ENCODE results near the gene SLC6A9.

The SLC6A9 gene

DNA sequence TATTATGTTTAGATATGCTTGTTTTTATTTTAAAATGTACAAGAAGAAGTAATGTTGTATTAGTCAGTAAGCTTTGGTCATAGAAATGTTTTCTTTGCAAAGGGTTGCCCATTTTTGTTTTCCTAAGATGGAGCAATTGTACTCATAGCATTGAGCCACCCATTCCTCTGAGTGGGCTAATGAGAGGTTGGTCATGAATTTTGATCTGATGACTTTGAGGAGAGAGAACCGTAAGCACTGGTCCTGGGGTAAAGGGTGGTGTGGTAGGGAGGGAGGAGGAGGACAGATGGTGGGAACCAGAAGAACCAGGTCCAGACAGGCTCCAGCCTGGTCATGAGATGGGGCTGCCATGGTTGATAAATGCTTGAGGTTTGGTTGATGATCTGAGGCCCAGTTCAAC is 15.9 kb upstream of the SLC6A9 start:
- no peak for DNase-seq

DNA sequence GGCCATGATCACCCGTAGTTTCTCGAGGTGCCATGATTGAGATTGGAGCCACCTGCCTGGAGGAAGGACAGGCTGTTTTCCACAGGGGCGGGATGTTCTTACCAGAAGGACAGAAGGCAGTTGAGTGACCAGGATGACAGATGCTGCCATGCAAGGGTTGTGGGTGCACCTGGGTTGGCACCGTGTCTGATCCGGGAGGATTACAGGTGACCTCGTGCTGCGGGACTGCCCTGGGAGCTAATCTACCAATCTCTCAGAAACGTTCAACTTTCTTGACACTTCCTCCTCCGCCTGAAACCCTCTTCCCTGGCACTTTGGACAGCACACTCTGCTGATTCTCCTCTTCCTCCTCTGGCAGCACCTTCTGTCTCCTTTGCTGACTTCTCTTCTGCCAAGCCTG is 13.8 kb upstream of the SLC6A9 start:
- no peak for DNase-seq

DNA sequence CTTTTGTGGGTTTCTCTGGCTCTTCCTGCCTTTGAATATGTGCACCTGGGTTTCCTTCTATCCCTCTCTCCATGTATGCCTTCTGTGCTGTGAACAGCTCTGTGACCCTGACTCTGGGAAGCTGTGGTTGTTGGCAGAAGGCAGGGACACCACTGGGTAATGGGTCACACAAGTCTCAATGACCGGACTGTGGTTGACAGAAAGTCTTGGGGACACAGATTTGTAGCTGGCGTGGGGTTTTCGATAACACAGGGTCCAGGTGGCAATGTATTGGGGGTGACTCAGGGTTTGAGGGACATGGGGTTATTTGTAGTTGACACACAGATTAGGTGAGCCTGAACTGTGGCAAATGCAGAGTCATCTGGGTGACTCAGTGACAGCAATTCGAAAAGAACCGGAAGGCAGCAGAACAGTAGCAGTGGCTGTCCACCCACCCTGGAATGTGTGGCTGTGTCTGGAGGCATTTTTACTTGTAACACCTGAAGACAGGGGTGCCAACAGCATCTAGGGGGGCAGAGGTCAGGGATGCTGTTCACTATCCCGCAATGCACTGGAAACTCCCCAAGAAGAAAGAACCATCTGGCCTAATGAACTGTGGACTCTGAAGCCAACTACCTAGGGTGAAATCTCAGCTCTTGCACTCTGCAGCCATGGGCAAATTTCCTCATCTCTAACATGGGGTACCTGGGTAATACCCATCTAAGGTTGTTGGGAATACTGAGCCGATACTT is 13.0 kb upstream of the SLC6A9 start:
- DNase-seq = no peak

DNA sequence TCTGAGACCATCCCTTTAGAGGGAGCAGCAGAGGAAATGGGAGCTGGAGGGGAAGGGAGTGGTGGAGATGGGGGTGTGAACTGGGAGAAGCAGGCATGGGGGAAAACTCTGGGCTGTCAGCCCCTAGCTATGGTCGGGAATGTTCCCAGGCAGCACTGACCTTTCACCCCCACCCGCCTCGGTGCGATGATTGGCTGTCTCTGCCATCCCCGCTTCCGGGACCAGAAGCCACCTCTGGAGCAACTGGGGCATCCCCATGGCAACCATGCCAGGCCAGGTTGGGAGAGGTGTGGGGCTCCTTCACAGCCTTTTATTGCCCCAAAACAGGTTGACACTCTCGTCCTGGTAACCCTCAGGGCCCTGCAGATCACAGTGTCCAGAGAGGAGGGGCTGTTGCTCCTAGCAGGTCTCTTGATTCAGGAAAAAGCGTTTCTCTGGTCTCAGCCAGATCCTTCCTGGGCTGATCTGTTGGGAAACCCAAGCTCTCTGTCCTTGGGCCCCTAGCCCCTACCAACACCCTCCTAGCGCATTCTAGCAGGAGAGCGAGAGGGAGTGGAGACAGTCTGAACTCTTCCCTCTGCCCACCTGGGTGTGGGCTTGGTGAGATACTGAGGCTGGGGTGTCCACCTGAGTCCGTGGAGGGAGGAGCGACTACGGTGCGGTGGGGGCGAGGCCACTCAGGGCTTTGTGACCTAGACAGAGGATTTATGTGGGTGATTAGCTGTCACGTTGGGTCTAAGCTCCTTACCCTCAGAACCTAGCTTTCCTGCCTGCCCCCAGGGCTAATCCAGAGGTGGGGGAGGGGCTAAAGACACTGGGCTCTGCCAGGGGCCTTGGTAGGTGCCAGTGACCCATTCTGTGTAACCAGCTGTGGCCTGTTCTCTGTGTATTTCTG is 12.2 kb upstream of the SLC6A9 start:
- DNase-seq = no peak

DNA sequence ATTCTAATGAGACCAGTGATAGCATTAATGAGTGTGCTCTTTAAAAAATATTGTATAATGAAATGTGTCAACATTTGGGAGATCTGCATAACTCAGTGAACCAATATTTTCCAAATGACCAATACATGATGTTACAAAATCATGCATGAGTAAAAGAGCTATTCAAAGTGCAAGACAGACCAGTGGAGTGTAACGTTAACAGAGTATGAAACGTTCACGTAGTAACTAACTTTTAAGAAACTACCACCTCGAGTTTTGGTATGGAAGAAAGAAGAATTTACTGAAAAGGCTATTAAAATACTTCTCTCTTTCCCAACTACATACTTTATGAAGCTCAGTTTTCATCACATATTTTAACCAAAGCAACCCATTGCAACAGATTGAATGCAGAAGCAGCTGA is 9.6 kb upstream of the SLC6A9 start:
- no peak for DNase-seq

DNA sequence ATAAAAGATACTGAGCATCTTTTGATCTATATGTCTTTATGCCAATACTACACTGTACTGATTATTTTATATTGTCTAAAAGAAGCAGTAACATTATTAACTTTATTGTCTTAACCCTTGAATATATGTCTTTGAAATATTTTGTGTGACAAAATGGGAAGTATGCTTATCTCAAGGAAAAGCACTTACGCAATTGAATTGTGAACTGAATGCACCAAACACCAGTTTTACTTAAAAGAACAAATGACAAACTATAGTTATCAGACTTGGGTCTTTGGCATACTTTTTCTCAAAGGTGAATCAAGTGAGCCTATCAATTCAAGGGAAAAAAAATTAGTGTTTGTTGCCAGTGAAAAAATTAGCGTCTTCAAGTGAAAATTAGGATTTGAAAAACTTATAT is 9.2 kb upstream of the SLC6A9 start:
- no peak for DNase-seq

DNA sequence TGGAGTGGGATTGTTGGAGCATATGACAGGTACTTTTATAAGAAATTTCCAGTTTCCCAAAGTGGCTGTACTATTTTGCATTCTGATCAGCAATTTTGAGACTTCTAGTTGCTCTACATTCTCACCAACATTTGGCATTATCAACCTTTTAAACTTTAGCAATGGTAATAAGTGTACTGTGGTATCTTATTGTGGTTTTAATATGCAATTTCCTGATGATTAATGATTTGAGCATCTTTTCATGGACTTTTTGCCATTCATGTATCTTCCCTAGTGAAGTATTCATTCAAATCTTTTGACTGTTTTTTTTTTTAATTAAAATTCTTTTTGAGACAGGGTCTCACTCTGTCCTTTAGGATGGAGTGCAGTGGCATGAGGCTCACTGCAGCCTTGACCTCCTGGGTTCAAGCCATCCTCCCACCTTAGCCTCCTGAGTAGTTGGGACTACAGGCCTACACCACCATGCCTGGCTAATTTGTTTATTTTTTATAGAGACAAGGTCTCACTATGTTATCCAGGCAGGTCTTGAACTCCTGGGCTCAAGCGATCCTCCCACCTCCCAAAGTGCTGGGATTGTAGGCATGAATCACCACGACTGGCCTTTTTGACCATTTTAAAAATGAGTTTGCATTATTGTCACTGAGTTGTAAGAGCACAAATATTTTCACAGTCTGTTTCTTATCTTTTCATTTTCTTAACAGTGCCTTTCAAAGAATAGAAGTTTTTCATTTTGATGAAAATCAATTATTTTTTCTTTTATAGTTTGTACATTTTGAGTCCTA is 7.8 kb upstream of the SLC6A9 start:
- DNase-seq = no peak

DNA sequence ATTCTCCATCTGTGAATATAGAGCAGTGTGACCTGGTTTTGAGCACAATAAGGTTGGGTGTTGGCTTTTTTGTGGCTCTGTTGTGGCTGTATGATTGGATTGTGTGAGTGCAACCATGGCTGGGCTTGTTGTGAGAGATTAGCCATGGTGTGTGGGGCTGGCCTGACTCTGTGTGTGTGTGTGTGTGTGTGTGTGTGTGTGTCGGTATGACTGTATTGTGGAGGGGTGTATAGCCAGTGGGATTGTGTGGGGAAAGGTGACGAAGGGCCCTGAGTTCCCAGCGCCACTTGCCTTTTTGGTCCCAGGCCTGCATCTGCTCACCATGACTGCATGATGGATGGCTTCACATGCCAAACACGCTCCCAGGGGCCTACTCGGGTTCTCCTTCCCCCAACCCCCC is 5.9 kb upstream of the SLC6A9 start:
- DNase-seq = no peak

DNA sequence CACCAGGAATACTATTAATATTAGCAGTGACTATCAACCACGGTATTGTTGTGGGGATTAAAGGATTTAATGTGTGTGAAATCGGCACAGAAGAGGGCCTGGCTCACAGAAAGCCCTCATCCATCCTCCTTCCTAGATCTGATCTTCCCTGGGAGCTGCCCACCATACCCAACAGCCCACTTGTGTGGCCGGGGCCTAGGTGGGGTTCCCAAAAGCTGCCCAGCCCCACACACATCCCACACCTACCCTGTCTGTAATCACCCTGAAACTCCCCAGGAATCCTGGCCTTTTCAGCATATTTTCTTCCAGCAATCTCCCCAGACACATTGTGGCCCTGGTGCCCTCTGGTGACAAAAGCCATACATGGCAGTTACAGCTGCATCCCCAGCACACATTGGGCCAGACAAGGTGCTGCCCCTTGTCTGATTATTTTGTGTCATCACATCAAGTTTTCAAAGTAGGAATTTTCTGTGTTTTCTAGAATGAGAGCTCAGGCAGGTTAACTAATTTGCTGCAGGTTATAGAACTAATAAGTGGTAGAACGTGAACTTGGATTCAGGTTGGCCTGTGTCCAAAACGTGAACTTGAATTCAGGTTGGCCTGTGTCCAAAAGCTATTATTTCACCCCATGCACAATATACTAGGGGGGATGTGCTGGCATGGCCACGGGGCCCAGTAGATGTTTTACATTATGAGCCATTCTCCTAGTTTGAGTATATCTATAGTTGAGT is 5.3 kb upstream of the SLC6A9 start:
- no peak for DNase-seq

DNA sequence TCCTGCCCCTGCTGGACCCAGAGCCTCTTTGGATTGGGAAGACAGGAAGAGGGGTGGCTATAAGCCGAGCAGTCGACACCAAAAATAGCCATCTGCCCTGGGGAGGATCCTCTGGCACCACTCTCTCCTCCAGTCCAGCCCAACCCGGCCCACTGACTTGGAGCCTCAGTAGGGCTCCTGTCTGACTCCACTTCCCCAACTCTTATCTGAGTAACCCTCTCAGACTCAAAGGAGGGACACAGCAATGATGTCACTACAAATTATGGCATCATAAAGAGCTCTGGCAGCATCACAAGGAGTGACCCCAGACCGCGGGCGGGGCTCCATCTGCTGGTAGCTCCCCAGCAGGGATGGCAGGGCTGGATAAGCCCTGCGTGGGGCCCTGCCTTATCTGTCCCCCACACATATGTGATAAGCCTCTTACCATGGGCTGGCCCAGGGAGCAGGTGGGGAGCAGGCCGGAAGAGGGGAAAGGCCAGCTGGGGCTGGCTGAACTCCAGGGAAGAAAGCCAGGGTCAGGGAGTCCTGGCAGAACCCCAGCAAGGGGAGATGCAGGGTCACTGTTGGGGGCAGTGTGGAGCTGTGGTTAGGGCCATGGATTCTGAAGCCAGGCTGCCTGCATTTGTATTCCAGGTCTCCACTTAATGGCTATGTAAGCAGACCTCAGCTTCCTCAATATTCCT is 4.6 kb upstream of the SLC6A9 start:
- DNase-seq = no peak

DNA sequence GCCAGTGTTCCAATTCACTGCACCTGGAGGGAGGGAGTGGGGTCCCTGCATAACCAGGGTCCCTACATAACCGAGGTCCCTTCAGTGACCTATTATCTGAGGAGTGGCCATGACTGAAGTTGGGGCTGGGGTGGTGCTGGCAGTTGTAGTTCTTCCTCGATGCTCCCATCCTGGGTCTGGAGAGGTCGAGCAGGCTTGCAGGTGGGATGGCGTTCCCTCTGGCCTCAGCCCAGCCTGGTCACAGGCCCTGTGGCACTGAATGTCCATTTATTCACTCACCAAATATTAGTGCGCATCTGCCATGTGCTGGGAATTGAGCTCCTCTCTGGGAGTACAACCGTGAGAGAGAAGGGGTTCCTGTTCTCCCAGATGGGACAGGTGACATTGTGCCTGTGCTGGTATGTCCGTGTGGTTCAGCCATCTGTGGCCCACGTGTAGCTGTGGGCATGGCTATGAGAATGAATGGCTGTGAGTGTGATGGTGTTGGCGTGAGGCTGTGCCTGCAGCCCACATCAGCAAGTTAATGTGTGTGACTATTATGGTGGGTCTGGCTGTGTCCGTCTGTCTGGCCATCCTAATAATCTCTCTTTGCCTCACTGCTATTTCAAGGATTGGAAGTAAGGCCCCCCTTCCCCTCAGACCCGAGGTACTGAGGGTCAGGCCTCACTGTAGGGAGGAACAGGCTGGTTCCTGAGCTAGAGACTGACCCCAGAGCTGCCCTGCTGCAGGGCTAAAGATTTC is 3.9 kb upstream of the SLC6A9 start:
- no peak for DNase-seq

DNA sequence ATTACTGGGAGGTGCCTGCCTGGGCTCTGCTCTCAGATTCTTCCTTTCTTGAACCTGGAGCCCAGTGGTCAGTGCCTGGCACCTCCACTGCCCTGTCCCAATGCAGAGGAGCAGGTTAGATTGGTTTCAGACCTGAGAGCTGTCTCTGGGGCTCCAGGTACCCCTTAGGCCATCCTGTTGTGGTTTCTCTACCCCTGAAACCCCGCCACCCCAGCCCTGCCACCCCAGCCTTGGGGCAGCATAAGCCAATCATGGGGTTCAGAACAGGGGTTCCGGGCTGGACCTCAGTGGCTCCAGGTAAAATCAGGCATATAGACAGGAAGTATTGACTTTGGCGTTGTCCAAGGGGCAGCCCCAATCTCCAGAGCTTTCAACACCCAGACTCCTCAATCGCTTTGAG is 3.2 kb upstream of the SLC6A9 start:
- DNase-seq = no peak

DNA sequence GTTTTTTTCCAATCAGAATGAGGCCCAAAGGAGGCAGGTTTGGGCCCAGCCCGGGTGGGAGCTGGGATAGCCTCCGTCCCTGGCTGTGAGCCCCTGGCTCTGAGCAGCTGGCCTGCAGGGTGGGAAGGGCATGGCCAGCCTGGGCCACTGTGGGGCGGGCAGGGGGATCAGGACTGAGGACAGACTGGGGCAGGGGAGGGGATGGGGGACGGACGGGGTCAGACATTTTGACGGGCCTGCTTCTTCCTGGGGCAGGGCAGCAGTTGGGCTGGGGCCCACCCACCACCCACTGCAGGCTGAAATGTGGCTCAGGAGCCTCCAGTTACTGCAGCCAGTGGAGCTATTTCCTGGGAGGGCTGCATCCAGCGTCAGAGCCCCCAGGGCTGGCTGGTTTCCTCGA is 2.5 kb upstream of the SLC6A9 start:
- DNase-seq = no peak

DNA sequence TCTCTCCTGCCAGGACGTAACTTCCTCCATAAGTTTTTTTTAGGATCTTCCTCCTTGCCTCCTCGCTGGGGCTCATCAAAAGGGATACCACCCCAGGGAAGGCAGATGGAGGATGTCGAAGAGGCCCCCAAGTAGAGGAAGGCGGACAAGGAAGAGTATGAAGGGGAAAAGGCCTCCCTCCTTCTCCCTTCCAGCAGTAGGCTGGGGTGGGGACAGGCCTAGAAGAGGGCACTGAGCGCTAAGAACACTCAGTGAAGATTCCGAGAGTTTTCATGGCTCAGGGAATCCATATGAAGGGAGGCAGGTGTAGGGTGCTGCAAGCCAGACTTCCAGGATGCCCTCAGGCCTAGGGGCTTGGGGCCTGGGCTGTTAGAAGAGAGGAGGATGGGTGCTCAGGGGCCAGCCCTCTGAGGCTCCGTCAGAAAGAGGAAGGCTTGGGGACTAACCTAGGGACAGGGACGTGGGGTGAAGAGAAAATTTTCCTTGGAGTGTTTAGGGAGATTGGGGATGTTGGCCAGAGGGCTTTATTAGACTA is 1.8 kb upstream of the SLC6A9 start:
- DNase-seq = no peak

DNA sequence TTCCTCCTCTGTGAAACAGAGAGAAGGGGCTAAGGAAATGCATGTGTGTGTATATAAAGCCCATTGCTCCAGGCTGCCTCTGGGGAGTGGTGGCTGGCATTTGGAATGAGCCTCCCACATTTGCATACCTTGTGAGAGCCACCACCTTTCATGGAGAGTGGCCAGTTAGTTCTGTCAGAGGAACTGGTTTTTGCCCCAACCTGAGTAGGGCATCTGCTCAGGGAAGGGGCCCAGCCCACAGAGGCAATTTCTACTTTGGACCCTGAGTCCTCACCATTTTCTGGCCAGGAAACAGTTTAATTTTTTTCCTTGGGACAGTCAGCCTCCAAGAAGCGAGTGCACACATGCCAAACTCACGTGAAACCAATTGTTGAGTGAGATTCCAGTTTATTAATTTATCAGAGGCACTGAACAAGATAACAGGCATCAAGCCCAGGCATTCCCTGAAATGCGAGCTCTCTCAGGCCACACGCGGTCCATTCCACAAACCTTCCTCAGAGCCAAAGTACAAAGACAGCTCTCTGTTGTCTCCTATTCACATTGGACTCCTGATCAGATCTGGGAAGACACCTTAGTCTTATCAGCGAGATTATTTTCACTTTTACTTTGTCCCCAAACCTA is 1.0 kb upstream of the SLC6A9 start:
- DNase-seq = no peak

DNA sequence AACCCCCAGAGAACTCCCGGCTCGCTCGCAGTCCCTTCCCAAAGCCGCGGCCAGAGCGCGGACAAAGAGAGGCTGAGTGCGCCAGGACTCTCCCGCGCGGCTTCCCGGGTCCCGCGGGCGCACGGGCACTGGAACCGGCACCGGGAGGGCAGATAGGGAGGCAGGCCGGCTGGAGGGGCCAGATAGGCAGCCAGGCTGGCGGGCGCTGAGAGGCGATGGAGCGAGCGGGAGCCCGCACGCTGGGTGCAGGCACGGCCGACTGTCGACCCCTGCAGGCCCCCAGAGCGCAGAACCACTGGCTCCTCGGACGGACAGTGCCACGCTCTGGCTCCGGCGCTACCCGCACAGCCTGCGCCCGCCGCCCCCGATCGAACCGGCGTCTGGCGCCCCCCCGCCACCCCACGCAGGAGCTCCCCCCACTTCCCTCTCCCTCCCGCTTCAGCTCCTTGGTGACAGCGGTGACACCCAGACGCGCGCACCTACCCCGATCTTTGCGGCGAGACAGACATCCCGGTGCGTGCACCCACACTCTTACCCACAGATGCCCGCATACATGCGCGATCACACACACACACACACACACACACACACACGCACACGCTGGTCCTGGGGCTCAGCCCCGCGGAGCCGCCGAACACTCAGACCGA is 534 bp downstream of the SLC6A9 start:
- DNase-seq = peak; percentile 35

DNA sequence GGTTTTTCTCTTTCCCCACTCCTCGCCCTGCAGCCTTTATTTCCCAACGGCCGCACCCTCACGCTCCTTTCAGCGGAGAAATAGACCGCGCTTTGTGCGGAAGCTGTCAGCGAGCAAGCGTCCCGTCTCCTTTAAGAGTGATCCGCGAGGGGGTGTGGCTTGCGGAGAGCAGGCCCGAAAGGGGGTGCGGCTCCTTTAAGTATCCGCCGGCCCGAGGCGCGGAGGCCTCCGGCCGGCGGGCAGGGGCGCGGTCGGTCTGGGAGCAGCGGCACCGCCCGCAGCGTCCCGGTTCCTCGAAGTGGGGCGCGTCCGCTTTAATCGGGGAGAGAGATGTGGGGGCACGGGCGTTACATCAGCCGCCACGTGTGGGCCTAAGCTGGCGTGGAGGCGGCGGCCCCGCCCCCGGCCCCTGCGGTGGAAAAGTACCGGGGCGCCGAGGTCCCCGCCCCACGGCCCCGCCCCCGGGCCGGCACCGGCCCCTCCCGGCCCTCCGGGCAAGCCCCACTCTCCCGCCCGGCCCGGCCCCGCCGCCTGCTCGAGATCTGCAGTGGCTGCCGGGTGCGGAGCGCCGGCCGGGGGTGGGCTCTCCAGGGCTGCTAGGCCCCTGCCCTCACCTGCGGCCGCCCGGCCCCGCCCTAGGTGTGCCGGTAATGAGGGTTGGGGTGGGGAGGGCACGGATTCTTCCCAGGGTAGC is 1.2 kb downstream of the SLC6A9 start:
- DNase-seq = peak; percentile 75

DNA sequence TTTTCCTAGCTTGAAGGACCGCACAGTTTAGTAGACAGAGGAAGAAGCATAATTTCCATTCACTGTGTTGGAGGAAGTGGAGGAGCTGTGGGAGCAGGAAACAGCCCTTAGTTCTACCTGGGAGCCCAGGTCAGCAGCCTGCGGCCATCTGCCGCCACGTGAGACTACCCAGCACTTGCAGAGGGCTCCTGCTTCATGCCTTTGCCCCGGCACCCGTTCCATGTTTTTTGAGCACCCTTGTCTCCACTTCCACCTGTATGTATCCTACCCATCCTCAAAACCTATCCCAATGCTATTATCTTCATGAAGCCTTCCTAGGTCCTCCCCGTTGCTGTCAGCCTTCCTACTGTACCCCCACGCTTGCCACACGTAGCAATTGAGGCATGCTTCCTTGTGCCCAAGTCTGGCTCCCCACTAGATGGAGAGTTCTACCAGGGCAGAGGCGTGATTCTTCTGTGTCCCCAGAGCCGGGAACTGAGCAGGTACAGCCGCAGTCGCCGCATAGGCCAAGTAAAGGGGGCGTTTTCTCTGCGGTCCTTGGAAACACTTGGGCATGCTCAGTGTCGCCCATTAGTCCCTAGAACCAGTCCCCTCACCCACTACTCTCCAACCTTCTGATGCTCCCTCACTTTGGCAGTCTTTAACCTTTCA is 1.9 kb downstream of the SLC6A9 start:
- no peak for DNase-seq

DNA sequence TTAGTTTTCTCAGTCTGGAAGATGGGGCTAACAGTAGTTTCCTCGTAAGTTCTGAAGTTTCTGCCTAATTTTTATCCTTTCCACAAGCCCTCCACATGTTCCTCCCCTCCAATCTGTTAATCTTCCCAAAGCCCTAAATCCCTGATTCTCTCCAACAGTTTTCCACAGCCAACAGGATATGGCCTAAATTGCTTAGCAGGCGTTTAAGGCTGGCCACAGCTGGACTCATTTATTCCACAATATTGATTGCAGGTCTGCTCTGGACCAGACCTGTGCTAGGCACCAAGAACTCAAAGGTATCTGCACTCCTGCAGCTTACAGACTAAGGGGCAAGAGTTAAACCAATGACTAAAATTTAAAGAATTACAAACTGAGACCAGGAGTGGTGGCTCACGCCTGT is 3.9 kb downstream of the SLC6A9 start:
- no peak for DNase-seq
